HCT116 (cell line): ENCODE measurements around the gene PDLIM5.

Experiments
- ATF3 ChIP-seq: IDR thresholded peaks from 2 replicates; pipeline ENCODE4 v1.6.1; 2012
- CTCF ChIP-seq, 3 experiments: fragments of 200-600 bp in 1 of 3; sonication (generic) in 1 of 3; IDR thresholded peaks in 2 of 3; conservative IDR thresholded peaks in 1 of 3; 2 replicates each; pipeline ENCODE4 v1.5.1; 2012 to 2017; ENCODE audit warnings: low read depth in 2 of 3, low read length in 2 of 3, antibody characterized with exemption in 1 of 3, borderline replicate concordance in 1 of 3, control low read depth in 1 of 3, mild to moderate bottlenecking in 1 of 3, mixed read lengths in 1 of 3, mixed run types in 1 of 3, moderate library complexity in 1 of 3; ENCODE audit not compliant: insufficient read depth in 1 of 3
- ELF1 ChIP-seq: IDR thresholded peaks from 2 replicates; pipeline ENCODE4 v1.6.1; 2012; ENCODE audit warnings: low read depth, borderline replicate concordance
- EZH2phosphoT487 ChIP-seq: fragments of 200-600 bp; IDR thresholded peaks from 2 replicates; pipeline ENCODE4 v1.6.1; 2018; ENCODE audit warnings: antibody characterized with exemption, borderline replicate concordance
- JUND ChIP-seq: IDR thresholded peaks from 2 replicates; pipeline ENCODE4 v1.6.1; 2012
- POLR2A ChIP-seq: IDR thresholded peaks from 2 replicates; pipeline ENCODE4 v1.7.0; 2011; ENCODE audit warnings: borderline replicate concordance; ENCODE audit not compliant: insufficient read depth, insufficient read length; ENCODE audit errors: extremely low read depth
- POLR2AphosphoS5 ChIP-seq: IDR thresholded peaks from 2 replicates; pipeline ENCODE4 v1.6.1; 2011; ENCODE audit warnings: mild to moderate bottlenecking, low read depth, low read length, moderate library complexity
- RAD21 ChIP-seq: IDR thresholded peaks from 2 replicates; pipeline ENCODE4 v1.6.1; 2012; ENCODE audit warnings: low read depth, mild to moderate bottlenecking
- SIN3A ChIP-seq: IDR thresholded peaks from 2 replicates; pipeline ENCODE4 v1.6.1; 2012; ENCODE audit warnings: low read depth
- SRF ChIP-seq: IDR thresholded peaks from 2 replicates; pipeline ENCODE4 v1.6.1; 2012; ENCODE audit warnings: low read depth
- YY1 ChIP-seq: IDR thresholded peaks from 2 replicates; pipeline ENCODE4 v1.6.1; 2011; ENCODE audit warnings: low read length, low read depth, moderate library complexity, mild to moderate bottlenecking; ENCODE audit not compliant: insufficient replicate concordance; ENCODE audit errors: extremely low read depth
- ZBTB33 ChIP-seq: IDR thresholded peaks from 2 replicates; pipeline ENCODE4 v1.6.1; 2011; ENCODE audit warnings: mild to moderate bottlenecking, low read length, moderate library complexity; ENCODE audit not compliant: insufficient replicate concordance; ENCODE audit errors: extremely low read depth

GRCh38 chr4:94434505-94434904, 17.2 kb upstream of the PDLIM5 start:
- TF ChIP-seq JUND, result no peak
- TF ChIP-seq ZBTB33, result no peak
- TF ChIP-seq CTCF (IDR thresholded peaks at IDR 0.05 in 2 of 3, conservative IDR thresholded peaks at IDR 0.05 in 1 of 3; ENCODE audit: borderline replicate concordance in 1 of 3, insufficient read depth in 1 of 3, low read depth in 2 of 3, low read length in 2 of 3), result no peak
- TF ChIP-seq POLR2A, result no peak
- no peak for TF ChIP-seq EZH2phosphoT487
- no peak for TF ChIP-seq SRF
- TF ChIP-seq YY1, result no peak
- TF ChIP-seq ATF3, result no peak
- no peak for TF ChIP-seq ELF1
- no peak for TF ChIP-seq POLR2AphosphoS5
- no peak for TF ChIP-seq RAD21
- TF ChIP-seq SIN3A, result no peak
